GM12878 (cell line): ENCODE measurements around the gene THADA. TPM values are rescaled to one million over a fixed set of nuclear protein-coding genes. Genes with fewer than 3 reads are reported as not detected.

ENCODE experiments used
- ATAC-seq: fragments of 200-7000 bp; cut with Tn5 transposase; 3 replicates; pipeline ENCODE4 v1.9.1; 2020; ENCODE audit warnings: mild to moderate bottlenecking, moderate library complexity
- BruUV-seq: library from RNA; stranded (reverse); fragments of 400-500 nt; replicated peaks from 2 replicates; lab custom pipeline; 2021; lab: Mats Ljungman, UMichigan
- CTCF ChIA-PET: fragments of 300-600 bp; sonication (Branson Sonifier 250); formaldehyde crosslinking; extraction: SDS; loops from one replicate; lab custom pipeline; 2021; ENCODE audit warnings: inconsistent platforms; lab: Yijun Ruan, JAX
- POLR2A ChIA-PET: fragments of 350-600 bp; formaldehyde crosslinking; extraction: SDS; loops from one replicate; lab custom pipeline; 2021; ENCODE audit warnings: inconsistent platforms; lab: Charles Lee
- RAD21 ChIA-PET: fragments of 300-600 bp; sonication (Branson Sonifier 250); formaldehyde crosslinking; loops from one replicate; lab custom pipeline; 2023; ENCODE audit warnings: antibody characterized with exemption; ENCODE audit not compliant: unreplicated experiment; lab: Charles Lee
- SMC1A ChIA-PET: fragments of 300-600 bp; sonication (Branson Sonifier 250); formaldehyde crosslinking; loops from one replicate; lab custom pipeline; 2023; ENCODE audit not compliant: unreplicated experiment, uncharacterized antibody; lab: Charles Lee
- DNase-seq: peaks from one replicate; pipeline ENCODE4 v3.0.0-alpha.2; 2011; ENCODE audit warnings: low read depth, low spot score
- FAIRE-seq: peaks from 3 replicates; lab custom pipeline; 2011; peaks lifted over from hg19 to GRCh38; lab: Jason Lieb, UNC
- H2AFZ ChIP-seq: 2 replicates; pipeline ENCODE4 v1.6.0; 2011; ENCODE audit warnings: low read depth, low read length, control low read depth; ENCODE audit not compliant: control insufficient read depth
- H3K27ac ChIP-seq: 2 replicates; pipeline ENCODE4 v1.5.1; 2011; ENCODE audit warnings: control low read depth; ENCODE audit not compliant: control insufficient read depth, insufficient read depth
- H3K27me3 ChIP-seq, 2 experiments: replicated peaks in 1 of 2; 2 replicates each; pipeline versions ENCODE4 v1.6.0 to v1.6.1; 2011; ENCODE audit warnings: low read length in 1 of 2; ENCODE audit not compliant: control insufficient read depth in 2 of 2, insufficient read depth in 2 of 2
- H3K36me3 ChIP-seq, 2 experiments: 2 replicates each; pipeline ENCODE4 v1.5.1; 2011; ENCODE audit warnings: low read length in 1 of 2; ENCODE audit not compliant: control insufficient read depth in 2 of 2, insufficient read depth in 2 of 2
- H3K4me1 ChIP-seq: 2 replicates; pipeline ENCODE4 v1.6.1; 2011; ENCODE audit warnings: mild to moderate bottlenecking, low read length, moderate library complexity, mixed read lengths; ENCODE audit not compliant: control insufficient read depth, insufficient read depth
- H3K4me2 ChIP-seq: 2 replicates; pipeline ENCODE4 v1.6.0; 2011; ENCODE audit warnings: control low read depth; ENCODE audit not compliant: control insufficient read depth, insufficient read depth
- H3K4me3 ChIP-seq: fragments of 200-600 bp; sonication (generic); 2 replicates; pipeline ENCODE4 v1.5.1; 2016
- H3K79me2 ChIP-seq: 2 replicates; pipeline ENCODE4 v1.6.0; 2011; ENCODE audit warnings: low read length; ENCODE audit not compliant: control insufficient read depth, insufficient read depth
- H3K9ac ChIP-seq: 2 replicates; pipeline ENCODE4 v1.8.0; 2011; ENCODE audit warnings: low read length, control low read depth, mixed read lengths; ENCODE audit not compliant: control insufficient read depth, insufficient read depth
- H3K9me3 ChIP-seq: replicated peaks from 3 replicates; pipeline ENCODE4 v1.5.1; 2011; ENCODE audit warnings: mild to moderate bottlenecking, low read length; ENCODE audit not compliant: control insufficient read depth, insufficient read depth
- H4K20me1 ChIP-seq: 2 replicates; pipeline ENCODE4 v1.6.0; 2011; ENCODE audit not compliant: control insufficient read depth, insufficient read depth
- GABPA ChIP-seq: IDR thresholded peaks from 2 replicates; pipeline ENCODE4 v1.6.1; 2014; ENCODE audit warnings: antibody characterized with exemption, low read depth, mild to moderate bottlenecking, inconsistent platforms
- KDM1A ChIP-seq: fragments of 200-600 bp; sonication (generic); IDR thresholded peaks from 2 replicates; pipeline ENCODE4 v1.6.1; 2016; ENCODE audit warnings: borderline replicate concordance
- WGBS: methylation state at CpG from one replicate; pipeline ENCODE4 v1.1.6; 2016; ENCODE audit warnings: low lambda C conversion rate; ENCODE audit not compliant: insufficient replicate concordance, insufficient coverage; ENCODE audit errors: missing lambda C conversion rate; 5-methylcytosine and 5-hydroxymethylcytosine counted together
- in situ Hi-C: fragments of 300-500 bp; cut with MboI; formaldehyde crosslinking; loops from 9 replicates; pipeline ENCODE4 v1.14.3; 2018; ENCODE audit warnings: mixed read lengths
- intact Hi-C: fragments of 100-400 bp; cut with micrococcal nuclease; formaldehyde crosslinking; loops from one replicate; pipeline ENCODE4 v1.14.2; 2022; ENCODE audit not compliant: unreplicated experiment
- polyA plus RNA-seq, 11 experiments: library from polyadenylated mRNA; depleted of rRNA in 4 of 11; unstranded in 6 of 11; stranded (reverse) in 5 of 11; fragments of >200 nt; fragmentation: Nextera tagmentation in 4 of 11; fragmentation: Illumina TruSeq in 1 of 11; extraction: Ambion mirVana in 4 of 11; extraction: Trizol in 1 of 11; gene quantifications; 1 replicate in 1 of 11; 2 replicates in 10 of 11; pipeline versions ENCODE4 v1.2.1 to v1.2.3, GENCODE V29; 2011 to 2016; ENCODE audit warnings: inconsistent platforms in 2 of 11, missing spikeins in 2 of 11, low read depth in 1 of 11
- total RNA-seq, 4 experiments: library from RNA; depleted of rRNA in 3 of 4; stranded (reverse); fragments of >200 nt in 3 of 4; fragmentation: Illumina TruSeq in 1 of 4; extraction: Trizol in 1 of 4; gene quantifications; 2 replicates each; pipeline versions ENCODE4 v1.2.1 to v1.2.3, GENCODE V29; 2013 to 2021
- TF ChIP-seq, protein P1 (sequence below): IDR thresholded peaks from 2 replicates; pipeline ENCODE4 v1.6.1; 2012; ENCODE audit warnings: low read length, inconsistent platforms
- TF ChIP-seq, protein P2 (sequence below): fragments of 450-650 bp; IDR thresholded peaks from 2 replicates; pipeline ENCODE4 v1.6.1; 2017; ENCODE audit warnings: mild to moderate bottlenecking

The THADA gene
- total and polyA plus RNA-seq, 10 of the 15 experiments (the other 5 are each of a cell fraction or from before 2014, with no cell fraction given): 14.6 to 33.2 (median 23.2) TPM

DNA sequence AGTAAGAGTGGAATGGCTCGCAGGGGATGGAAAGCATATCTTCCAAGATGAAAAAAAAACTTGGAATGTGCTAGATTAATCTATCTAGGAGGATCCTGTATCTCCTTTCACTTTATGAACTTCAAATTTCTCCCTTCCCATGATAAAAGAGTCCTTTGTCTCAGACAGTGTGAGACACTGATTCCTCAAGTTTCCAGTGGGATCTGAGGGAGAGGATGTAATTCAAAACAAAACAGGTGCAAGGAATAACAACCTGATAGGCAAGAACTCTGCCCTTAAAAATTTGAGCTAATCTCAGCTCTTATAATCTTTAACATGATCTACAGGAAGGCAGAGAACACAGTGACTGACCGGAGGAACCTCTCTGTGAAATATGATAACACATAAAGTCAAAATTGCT lies 207.5 kb downstream of the THADA start:
- DNase-seq: no peak
- no peak overlapping the region for H3K9ac ChIP-seq
- no TSS peak for BruUV-seq
- no peaks in the 10 kb centered on the region; a peak in 1 of 4 replicates for H3K36me3 ChIP-seq
- in situ Hi-C loops: no loop called here
- ChIA-PET CTCF (interaction anchor here (0.8 to 10.0 kb wide), 10 partner anchors 16 to 219 kb away, joined by 3 to 111 read pairs (median 7); no protein-coding TSS in a partner anchor), SMC1A (interaction anchor here (0.9 to 10.5 kb wide), 16 partner anchors 9 to 160 kb away, joined by 3 to 297 read pairs (median 8); partner anchors contain the start of gene ZFP36L2), POLR2A (interaction anchor here (0.7 to 8.0 kb wide), 7 partner anchors 9 to 93 kb away, joined by 3 to 95 read pairs (median 5); no protein-coding TSS in a partner anchor), RAD21 (interaction anchor here (0.7 to 9.1 kb wide), 17 partner anchors 9 to 214 kb away, joined by 3 to 250 read pairs (median 6); partner anchors contain the start of gene ZFP36L2)
- no peak overlapping the region for H3K4me2 ChIP-seq
- no peak for FAIRE-seq
- no peaks in the 10 kb centered on the region; the same call in 2 of the 3 replicates for H3K9me3 ChIP-seq
- 95% methylated on average over 2 of the region's 2 CpGs for WGBS
- no peaks in the 10 kb centered on the region for H3K79me2 ChIP-seq
- H3K4me1 ChIP-seq: peaks cover 55% of the 10 kb centered on the region
- ATAC-seq: no peak
- TF ChIP-seq, protein P1, sequence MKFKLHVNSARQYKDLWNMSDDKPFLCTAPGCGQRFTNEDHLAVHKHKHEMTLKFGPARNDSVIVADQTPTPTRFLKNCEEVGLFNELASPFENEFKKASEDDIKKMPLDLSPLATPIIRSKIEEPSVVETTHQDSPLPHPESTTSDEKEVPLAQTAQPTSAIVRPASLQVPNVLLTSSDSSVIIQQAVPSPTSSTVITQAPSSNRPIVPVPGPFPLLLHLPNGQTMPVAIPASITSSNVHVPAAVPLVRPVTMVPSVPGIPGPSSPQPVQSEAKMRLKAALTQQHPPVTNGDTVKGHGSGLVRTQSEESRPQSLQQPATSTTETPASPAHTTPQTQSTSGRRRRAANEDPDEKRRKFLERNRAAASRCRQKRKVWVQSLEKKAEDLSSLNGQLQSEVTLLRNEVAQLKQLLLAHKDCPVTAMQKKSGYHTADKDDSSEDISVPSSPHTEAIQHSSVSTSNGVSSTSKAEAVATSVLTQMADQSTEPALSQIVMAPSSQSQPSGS: no peak
- TF ChIP-seq, protein P2, sequence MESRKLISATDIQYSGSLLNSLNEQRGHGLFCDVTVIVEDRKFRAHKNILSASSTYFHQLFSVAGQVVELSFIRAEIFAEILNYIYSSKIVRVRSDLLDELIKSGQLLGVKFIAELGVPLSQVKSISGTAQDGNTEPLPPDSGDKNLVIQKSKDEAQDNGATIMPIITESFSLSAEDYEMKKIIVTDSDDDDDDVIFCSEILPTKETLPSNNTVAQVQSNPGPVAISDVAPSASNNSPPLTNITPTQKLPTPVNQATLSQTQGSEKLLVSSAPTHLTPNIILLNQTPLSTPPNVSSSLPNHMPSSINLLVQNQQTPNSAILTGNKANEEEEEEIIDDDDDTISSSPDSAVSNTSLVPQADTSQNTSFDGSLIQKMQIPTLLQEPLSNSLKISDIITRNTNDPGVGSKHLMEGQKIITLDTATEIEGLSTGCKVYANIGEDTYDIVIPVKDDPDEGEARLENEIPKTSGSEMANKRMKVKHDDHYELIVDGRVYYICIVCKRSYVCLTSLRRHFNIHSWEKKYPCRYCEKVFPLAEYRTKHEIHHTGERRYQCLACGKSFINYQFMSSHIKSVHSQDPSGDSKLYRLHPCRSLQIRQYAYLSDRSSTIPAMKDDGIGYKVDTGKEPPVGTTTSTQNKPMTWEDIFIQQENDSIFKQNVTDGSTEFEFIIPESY: no peak
- TF ChIP-seq KDM1A (no peak), GABPA (no peak)
- no peak overlapping the region for H2AFZ ChIP-seq
- peak overlapping the region; percentile 99 for H3K27ac ChIP-seq
- H3K27me3 ChIP-seq: no peaks in the 10 kb centered on the region
- no peaks in the 10 kb centered on the region for H4K20me1 ChIP-seq
- intact Hi-C loops: loop anchor here (5.0 kb wide), 1 partner anchor 161 kb away; the partner anchor contains the start of gene ZFP36L2
- no peak overlapping the region for H3K4me3 ChIP-seq
